ENCODE results near the gene RPS2.

DNA sequence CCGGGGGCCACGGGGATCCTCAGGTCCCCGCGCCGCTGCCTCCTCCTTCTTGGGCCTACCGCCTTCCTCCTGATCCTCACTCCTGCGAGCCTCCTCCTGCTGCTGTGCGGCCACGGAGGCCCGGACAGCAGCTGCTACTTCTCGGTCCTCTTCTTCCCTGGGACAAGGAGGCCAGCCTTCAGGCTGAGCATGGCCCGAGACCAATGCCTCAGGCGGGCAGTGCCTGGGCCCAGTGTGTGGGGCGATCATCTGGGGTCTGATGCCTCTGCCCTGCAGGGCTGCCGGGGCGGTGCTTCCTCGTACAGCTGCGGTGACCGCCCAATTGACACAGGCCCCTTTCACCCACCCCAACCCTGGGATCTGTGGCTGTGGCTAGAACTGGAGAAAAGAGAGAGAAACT lies 36.4 kb upstream of the RPS2 start:
- TF ChIP-seq, protein P1, sequence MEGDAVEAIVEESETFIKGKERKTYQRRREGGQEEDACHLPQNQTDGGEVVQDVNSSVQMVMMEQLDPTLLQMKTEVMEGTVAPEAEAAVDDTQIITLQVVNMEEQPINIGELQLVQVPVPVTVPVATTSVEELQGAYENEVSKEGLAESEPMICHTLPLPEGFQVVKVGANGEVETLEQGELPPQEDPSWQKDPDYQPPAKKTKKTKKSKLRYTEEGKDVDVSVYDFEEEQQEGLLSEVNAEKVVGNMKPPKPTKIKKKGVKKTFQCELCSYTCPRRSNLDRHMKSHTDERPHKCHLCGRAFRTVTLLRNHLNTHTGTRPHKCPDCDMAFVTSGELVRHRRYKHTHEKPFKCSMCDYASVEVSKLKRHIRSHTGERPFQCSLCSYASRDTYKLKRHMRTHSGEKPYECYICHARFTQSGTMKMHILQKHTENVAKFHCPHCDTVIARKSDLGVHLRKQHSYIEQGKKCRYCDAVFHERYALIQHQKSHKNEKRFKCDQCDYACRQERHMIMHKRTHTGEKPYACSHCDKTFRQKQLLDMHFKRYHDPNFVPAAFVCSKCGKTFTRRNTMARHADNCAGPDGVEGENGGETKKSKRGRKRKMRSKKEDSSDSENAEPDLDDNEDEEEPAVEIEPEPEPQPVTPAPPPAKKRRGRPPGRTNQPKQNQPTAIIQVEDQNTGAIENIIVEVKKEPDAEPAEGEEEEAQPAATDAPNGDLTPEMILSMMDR (IDR thresholded peaks at IDR 0.05 in 8 of 11, conservative IDR thresholded peaks at IDR 0.05 in 3 of 11): no peak
- TF ChIP-seq POLR2A (IDR thresholded peaks at IDR 0.05): no peak
